Stomach (tissue), 9 donors: ENCODE data around the gene CEP170. TPM values are rescaled to one million over a fixed set of nuclear protein-coding genes. Genes with fewer than 3 reads are reported as not detected.
"Not testable (repeated sequence)": the region's sequence is repeated elsewhere in the genome, so short reads cannot be mapped to it uniquely, and the experiment has no call there.

Experiments used
- DNase-seq, 2 donors: peaks; one replicate each; pipeline versions ENCODE4 v3.0.0 to v3.0.0-alpha.2; 2013 to 2019
- H3K27ac ChIP-seq, 5 donors: fragments of 200-600 bp in 4 of 5; sonication (generic) in 4 of 5; one replicate each; pipeline ENCODE4 v1.5.1; 2013 to 2019; ENCODE audit warnings: mild to moderate bottlenecking in 1 of 5, moderate library complexity in 1 of 5
- H3K27me3 ChIP-seq, 3 donors: fragments of 200-600 bp; sonication (generic); one replicate each; pipeline ENCODE4 v1.5.1; 2017 to 2019; ENCODE audit warnings: mixed run types in 1 of 3
- H3K36me3 ChIP-seq, 4 donors: fragments of 200-600 bp; sonication (generic); 1 replicate in 3 of 4; 2 replicates in 1 of 4; pipeline ENCODE4 v1.5.1; 2016 to 2019
- H3K4me1 ChIP-seq, 4 donors: fragments of 200-600 bp; sonication (generic); one replicate each; pipeline ENCODE4 v1.5.1; 2016 to 2019
- H3K4me3 ChIP-seq, 4 donors: fragments of 200-600 bp; sonication (generic) in 3 of 4; one replicate each; pipeline ENCODE4 v1.5.1; 2016 to 2019; ENCODE audit warnings: mild to moderate bottlenecking in 1 of 4
- H3K9me3 ChIP-seq, 4 donors: fragments of 200-600 bp; sonication (generic); one replicate each; pipeline ENCODE4 v1.5.1; 2016 to 2019
- EP300 ChIP-seq: sonication (generic); formaldehyde crosslinking; IDR thresholded peaks from one replicate; pipeline ENCODE4 v1.6.1; 2017; ENCODE audit warnings: antibody characterized with exemption
- POLR2AphosphoS5 ChIP-seq, 3 donors: sonication (generic); formaldehyde crosslinking; IDR thresholded peaks; one replicate each; pipeline ENCODE4 v1.6.1; 2016; ENCODE audit warnings: antibody characterized with exemption in 3 of 3
- WGBS, 5 donors: extraction: QIAGEN DNeasy Blood & Tissue Kit in 3 of 5; methylation state at CpG; one replicate each; pipeline versions ENCODE4 v1.1.5 to v1.1.7; 2013 to 2018; 5-methylcytosine and 5-hydroxymethylcytosine counted together
- intact Hi-C: fragments of 100-400 bp; cut with DNase I; formaldehyde crosslinking; loops from one replicate; pipeline ENCODE4 v1.15.1; 2023; ENCODE audit warnings: low total_unique reads
- polyA plus RNA-seq, 3 donors: library from polyadenylated mRNA; stranded (reverse); fragments of 200-250 nt; gene quantifications; one replicate each; pipeline ENCODE4 v1.2.3, GENCODE V29; 2013
- total RNA-seq, 5 donors: library from RNA; depleted of rRNA; stranded (reverse); fragments of >200 nt; gene quantifications; one replicate each; pipeline versions ENCODE4 v1.1.0 to v1.2.3, GENCODE V29; 2014 to 2016
- donor health status: healthy with polysubstance abuse.
- donor health status: Bipolar disorder and iron deficiency.
- donor health status: healthy.

CEP170 gene
- total and polyA plus RNA-seq, 8 donors: 0.87 to 71.0 (median 12.9) TPM

GRCh38 chr1:243213045-243213787 lies 41.9 kb downstream of the CEP170 start:
- Histone ChIP-seq H3K27me3 (no peaks in the 10 kb centered on the region), H3K4me1 (peaks cover 0 to 22% (median 13%) of the 10 kb centered on the region in 4 donors), H3K27ac (peak overlapping the region in 1 of 5 donors; percentile 9), H3K9me3 (no peaks in the 10 kb centered on the region), H3K36me3 (peaks cover 0 to 4% (median 1%) of the 10 kb centered on the region in 4 donors), H3K4me3 (no peak overlapping the region)
- 66 to 77% (median 69%) methylated on average over 4 of the region's 4 CpGs for whole genome bisulfite sequencing, 5 donors
- intact Hi-C loops: no loop called here
- no peak for TF ChIP-seq EP300
- TF ChIP-seq POLR2AphosphoS5 (IDR thresholded peaks at IDR 0.05): peak in 2 of 3 donors; percentile 7 to 19
- DNase-seq: no peak

DNA sequence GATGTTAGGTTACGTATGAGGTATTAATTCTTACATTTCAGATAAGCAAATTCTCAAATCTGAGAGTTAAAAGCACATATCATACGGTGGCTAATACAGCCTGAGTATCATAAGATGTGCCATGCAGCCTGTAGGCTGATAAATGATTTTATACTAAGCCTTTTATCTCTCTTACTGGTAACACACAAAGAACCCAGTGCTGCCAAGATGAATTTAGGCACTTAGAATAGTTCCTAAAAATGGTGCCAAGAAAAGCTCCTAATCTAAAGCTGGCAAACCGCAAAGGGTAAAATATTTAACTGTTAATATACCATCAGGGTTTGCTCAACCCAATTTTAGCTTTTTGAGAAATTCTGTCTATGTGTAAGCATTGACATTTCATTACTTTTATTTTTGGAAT lies 43.1 kb downstream of the CEP170 start:
- H3K9me3 ChIP-seq, DNase-seq, H3K27me3 ChIP-seq, H3K27ac ChIP-seq, H3K4me3 ChIP-seq, intact Hi-C loops, H3K36me3 ChIP-seq: not testable (repeated sequence)
- H3K4me1 ChIP-seq: peaks cover 0 to 22% (median 13%) of the 10 kb centered on the region in 4 donors
- TF ChIP-seq POLR2AphosphoS5 (IDR thresholded peaks at IDR 0.05): peak in 2 of 3 donors; percentile 6 to 9
- WGBS, 5 donors: 13 to 27% (median 19%) methylated on average over 2 to 3 of the region's 3 CpGs

- H3K9me3 ChIP-seq, H3K4me3 ChIP-seq, intact Hi-C loops, H3K27ac ChIP-seq, H3K36me3 ChIP-seq, H3K4me1 ChIP-seq, H3K27me3 ChIP-seq, DNase-seq: not testable (repeated sequence)
- 79 to 94% (median 92%) methylated on average over 3 of the region's 3 CpGs for WGBS, 5 donors
These were observed 50.0 kb downstream of the CEP170 start for GRCh38 chr1:243205026-243205501.

GRCh38 chr1:243204336-243204735 lies 50.7 kb downstream of the CEP170 start:
- H3K4me3 ChIP-seq, H3K4me1 ChIP-seq, intact Hi-C loops, H3K27ac ChIP-seq, H3K27me3 ChIP-seq, H3K9me3 ChIP-seq, DNase-seq, H3K36me3 ChIP-seq: not testable (repeated sequence)
- 93 to 100% (median 97%) methylated on average over 1 of the region's 1 CpG for WGBS, 5 donors

- 66 to 76% (median 75%) methylated on average over 4 of the region's 4 CpGs for WGBS, 5 donors
These were observed 51.9 kb downstream of the CEP170 start for GRCh38 chr1:243203196-243203595.

GRCh38 chr1:243201316-243201715 lies 53.8 kb downstream of the CEP170 start:
- H3K9me3 ChIP-seq, H3K27me3 ChIP-seq, H3K4me1 ChIP-seq, H3K27ac ChIP-seq, DNase-seq, H3K4me3 ChIP-seq, intact Hi-C loops: not testable (repeated sequence)
- H3K36me3 ChIP-seq: peaks cover 0 to 10% (median 2%) of the 10 kb centered on the region in 4 donors
- 41 to 66% (median 51%) methylated on average over 2 of the region's 2 CpGs for WGBS, 5 donors

More at GRCh38 chr1:243203196-243203595, 51.9 kb downstream of the CEP170 start:
- H3K27me3 ChIP-seq, DNase-seq, H3K4me1 ChIP-seq, H3K4me3 ChIP-seq, H3K27ac ChIP-seq, H3K9me3 ChIP-seq, H3K36me3 ChIP-seq, intact Hi-C loops: not testable (repeated sequence)

DNA sequence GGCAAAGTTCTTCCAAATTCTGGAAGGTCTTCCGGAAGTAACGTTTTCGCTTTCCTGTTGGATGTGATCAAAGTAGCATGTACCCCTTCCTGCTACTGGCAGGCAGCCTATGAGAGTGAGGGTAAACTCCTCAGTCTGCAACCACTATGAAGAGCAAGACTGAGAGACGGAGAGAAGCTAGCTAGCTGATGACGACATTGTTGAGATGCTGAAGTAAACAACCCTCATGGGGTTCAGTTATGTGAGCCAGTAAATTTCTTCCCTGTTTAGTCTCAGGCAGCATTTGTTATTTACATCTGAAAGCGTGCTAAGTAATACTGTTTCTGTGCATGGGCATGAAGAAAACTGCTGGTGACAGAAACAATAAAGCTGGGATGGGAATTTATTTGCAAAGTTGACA lies 57.6 kb downstream of the CEP170 start:
- H3K27ac ChIP-seq, intact Hi-C loops, H3K4me1 ChIP-seq, H3K4me3 ChIP-seq, H3K9me3 ChIP-seq, DNase-seq, H3K27me3 ChIP-seq: not testable (repeated sequence)
- 67 to 84% (median 78%) methylated on average over 2 to 6 of the region's 6 CpGs for WGBS, 5 donors
- peaks cover 0 to 10% (median 2%) of the 10 kb centered on the region in 4 donors for H3K36me3 ChIP-seq

DNA sequence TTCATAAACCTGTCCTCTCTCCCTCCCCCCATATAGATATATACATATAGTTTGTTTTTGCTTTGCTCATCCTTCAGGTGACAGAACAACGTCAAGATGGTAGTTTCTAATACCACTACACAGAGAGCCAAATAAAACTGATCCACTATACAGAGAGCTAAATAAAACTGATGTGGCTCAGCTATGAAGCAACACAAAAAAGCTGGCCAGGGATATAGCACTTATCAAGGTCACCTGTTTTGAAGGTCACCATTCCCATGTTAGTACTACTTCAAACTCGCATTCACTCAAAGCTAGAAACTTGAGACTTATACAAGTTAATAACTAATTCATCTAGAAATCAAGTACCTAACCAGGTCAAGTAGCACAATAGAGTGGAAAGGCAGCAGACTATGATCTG lies 61.8 kb downstream of the CEP170 start:
- intact Hi-C loops, H3K4me1 ChIP-seq, DNase-seq, H3K4me3 ChIP-seq, H3K9me3 ChIP-seq, H3K27me3 ChIP-seq, H3K27ac ChIP-seq: not testable (repeated sequence)
- peaks cover 0 to 15% (median 2%) of the 10 kb centered on the region in 4 donors for H3K36me3 ChIP-seq
- 39 to 84% (median 71%) methylated on average over 1 to 2 of the region's 2 CpGs for WGBS, 5 donors

- H3K4me3 ChIP-seq, H3K27me3 ChIP-seq, H3K9me3 ChIP-seq, H3K4me1 ChIP-seq, H3K27ac ChIP-seq, intact Hi-C loops, DNase-seq: not testable (repeated sequence)
- 92 to 96% (median 95%) methylated on average over 8 of the region's 8 CpGs for WGBS, 5 donors
- H3K36me3 ChIP-seq: peaks cover 0 to 17% (median 14%) of the 10 kb centered on the region in 4 donors
These were observed 68.7 kb downstream of the CEP170 start for GRCh38 chr1:243186201-243186995.

GRCh38 chr1:243184787-243185186 lies 70.3 kb downstream of the CEP170 start:
- H3K27me3 ChIP-seq, DNase-seq, H3K9me3 ChIP-seq, intact Hi-C loops, H3K4me3 ChIP-seq, H3K27ac ChIP-seq, H3K4me1 ChIP-seq: not testable (repeated sequence)
- H3K36me3 ChIP-seq: peaks cover 0 to 17% (median 14%) of the 10 kb centered on the region in 4 donors
- 85 to 93% (median 93%) methylated on average over 7 of the region's 7 CpGs for WGBS, 5 donors

- H3K27ac ChIP-seq, H3K9me3 ChIP-seq, H3K4me1 ChIP-seq, H3K4me3 ChIP-seq, H3K27me3 ChIP-seq, DNase-seq, intact Hi-C loops: not testable (repeated sequence)
- H3K36me3 ChIP-seq: peaks cover 0 to 16% (median 12%) of the 10 kb centered on the region in 4 donors
These were observed 71.4 kb downstream of the CEP170 start for GRCh38 chr1:243183661-243184060.
